Mucosa of descending colon (tissue), 3 donors: Measurements from ENCODE around the gene BLM. TPM values are rescaled to one million over a fixed set of nuclear protein-coding genes. Genes with fewer than 3 reads are reported as not detected.
"Not testable (repeated sequence)": the region's sequence is repeated elsewhere in the genome, so short reads cannot be mapped to it uniquely, and the experiment has no call there.

Source experiments
- ATAC-seq: fragments of 200-7000 bp; cut with Tn5 transposase; one replicate; pipeline ENCODE4 v1.9.1; 2020; ENCODE audit warnings: mild to moderate bottlenecking, moderate library complexity
- DNase-seq, 3 donors: peaks; one replicate each; pipeline ENCODE4 v3.0.0-alpha.2; 2020
- H3K36me3 ChIP-seq: fragments of 200-600 bp; one replicate; pipeline ENCODE4 v1.8.0; 2021; ENCODE audit warnings: low read depth, mild to moderate bottlenecking
- H3K4me1 ChIP-seq: fragments of 200-600 bp; one replicate; pipeline ENCODE4 v1.8.0; 2021; ENCODE audit warnings: low read depth, mild to moderate bottlenecking
- H3K4me3 ChIP-seq: fragments of 200-600 bp; one replicate; pipeline ENCODE4 v1.8.0; 2021; ENCODE audit warnings: mild to moderate bottlenecking
- H3K9me3 ChIP-seq: fragments of 200-600 bp; one replicate; pipeline ENCODE4 v1.8.0; 2021; ENCODE audit warnings: mild to moderate bottlenecking
- intact Hi-C, 2 donors: fragments of 100-400 bp; cut with DNase I in 1 of 2; cut with micrococcal nuclease in 1 of 2; formaldehyde crosslinking; loops; one replicate each; pipeline versions ENCODE4 v1.11.0 to v1.11.1; 2022; cut with DNase I, micrococcal nuclease
- total RNA-seq, 3 donors: library from RNA; stranded (reverse); fragmentation: NEBNext Ultra II Directional in 2 of 3; extraction: Animal tissue kit (Norgen Biotek cat#: 25700) in 2 of 3; gene quantifications; one replicate each; pipeline versions ENCODE4 v1.2.1 to v1.2.4, GENCODE V29; 2021 to 2023
- TF ChIP-seq, protein P1 (sequence below): fragments of 200-600 bp; IDR thresholded peaks from one replicate; pipeline ENCODE4 v1.8.0; 2022; ENCODE audit warnings: antibody characterized with exemption, mild to moderate bottlenecking
- donor health status: DM: no; HTN: no; CAD: no; lungs with moderate emphysema.
- donor health status: DM: no; HTN: no; CAD: no.
- donor health status: DM: no; HTN: yes; CAD: no.

The BLM gene
- total RNA-seq, 3 donors from 2014 or later, result 2.9 to 7.2 (median 4.1) TPM

DNA sequence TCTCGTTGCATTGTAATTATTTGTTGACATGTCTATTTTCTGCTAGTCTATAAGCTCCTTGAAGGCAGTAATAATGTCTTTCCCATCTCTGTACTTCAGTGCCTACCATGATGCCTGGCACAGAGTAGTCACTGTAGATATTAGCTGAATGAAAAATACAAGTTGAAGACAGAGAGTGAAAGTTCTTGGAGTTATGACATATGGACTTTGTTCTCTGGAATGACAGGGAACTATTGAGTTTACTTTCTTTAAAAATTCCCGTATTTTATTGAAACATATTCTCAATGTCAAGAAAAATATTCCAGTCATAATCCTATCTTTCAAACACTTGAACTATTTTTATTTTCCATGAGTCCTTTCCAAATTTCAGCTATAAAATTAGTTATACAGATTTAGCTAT, 3.0 kb downstream of the BLM start:
- Histone ChIP-seq H3K4me1 (peaks cover 12% of the 10 kb centered on the region), H3K4me3 (no peak overlapping the region), H3K36me3 (no peaks in the 10 kb centered on the region), H3K9me3 (no peaks in the 10 kb centered on the region)
- intact Hi-C loops, result no loop called here
- TF ChIP-seq, protein P1, sequence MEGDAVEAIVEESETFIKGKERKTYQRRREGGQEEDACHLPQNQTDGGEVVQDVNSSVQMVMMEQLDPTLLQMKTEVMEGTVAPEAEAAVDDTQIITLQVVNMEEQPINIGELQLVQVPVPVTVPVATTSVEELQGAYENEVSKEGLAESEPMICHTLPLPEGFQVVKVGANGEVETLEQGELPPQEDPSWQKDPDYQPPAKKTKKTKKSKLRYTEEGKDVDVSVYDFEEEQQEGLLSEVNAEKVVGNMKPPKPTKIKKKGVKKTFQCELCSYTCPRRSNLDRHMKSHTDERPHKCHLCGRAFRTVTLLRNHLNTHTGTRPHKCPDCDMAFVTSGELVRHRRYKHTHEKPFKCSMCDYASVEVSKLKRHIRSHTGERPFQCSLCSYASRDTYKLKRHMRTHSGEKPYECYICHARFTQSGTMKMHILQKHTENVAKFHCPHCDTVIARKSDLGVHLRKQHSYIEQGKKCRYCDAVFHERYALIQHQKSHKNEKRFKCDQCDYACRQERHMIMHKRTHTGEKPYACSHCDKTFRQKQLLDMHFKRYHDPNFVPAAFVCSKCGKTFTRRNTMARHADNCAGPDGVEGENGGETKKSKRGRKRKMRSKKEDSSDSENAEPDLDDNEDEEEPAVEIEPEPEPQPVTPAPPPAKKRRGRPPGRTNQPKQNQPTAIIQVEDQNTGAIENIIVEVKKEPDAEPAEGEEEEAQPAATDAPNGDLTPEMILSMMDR, result no peak
- DNase-seq, result no peak
- ATAC-seq, result no peak

DNA sequence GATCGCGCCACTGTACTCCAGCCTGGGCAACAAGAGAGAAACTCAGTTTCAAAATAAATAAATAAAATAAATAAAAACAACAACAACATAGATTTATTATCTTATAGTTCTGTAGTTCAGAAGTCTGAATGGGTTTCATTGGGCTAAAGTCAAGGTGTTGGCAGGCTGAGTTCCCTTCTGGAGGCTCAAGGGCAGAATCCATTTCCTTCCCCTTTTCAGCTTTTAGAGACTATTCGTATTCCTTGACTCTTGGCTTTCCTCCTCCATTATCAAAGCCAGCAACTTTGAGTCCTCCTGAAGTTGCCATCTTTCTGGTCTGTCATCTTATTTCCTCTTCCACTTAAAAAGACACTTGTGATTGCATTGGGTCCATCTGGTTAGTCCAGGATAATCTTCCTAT, 12.1 kb downstream of the BLM start:
- TF ChIP-seq, protein P1, result no peak
- no peak for ATAC-seq
- Histone ChIP-seq H3K4me1 (peaks cover 2% of the 10 kb centered on the region), H3K36me3 (no peaks in the 10 kb centered on the region), H3K9me3 (no peaks in the 10 kb centered on the region), H3K4me3 (no peak overlapping the region)
- intact Hi-C loops, result no loop called here
- no peak for DNase-seq

- peak in 2 of 3 donors; percentile 37 to 49 for DNase-seq
These were observed 13.1 kb downstream of the BLM start for GRCh38 chr15:90730290-90730689.

GRCh38 chr15:90735923-90736322, 18.8 kb downstream of the BLM start:
- no peaks in the 10 kb centered on the region for H3K36me3 ChIP-seq
- H3K9me3 ChIP-seq, result no peaks in the 10 kb centered on the region
- peaks cover 7% of the 10 kb centered on the region for H3K4me1 ChIP-seq
- ATAC-seq (peak; percentile 63), DNase-seq (no peak)
- intact Hi-C loops, result no loop called here
- TF ChIP-seq, protein P1, result no peak
- H3K4me3 ChIP-seq, result no peak overlapping the region

More at GRCh38 chr15:90730290-90730689, 13.1 kb downstream of the BLM start:
- Histone ChIP-seq H3K4me3 (no peak overlapping the region), H3K4me1 (peaks cover 2% of the 10 kb centered on the region), H3K9me3 (no peaks in the 10 kb centered on the region), H3K36me3 (no peaks in the 10 kb centered on the region)
- intact Hi-C loops, result no loop called here
- peak; percentile 76 for ATAC-seq
- TF ChIP-seq, protein P1, result no peak

- H3K9me3 ChIP-seq, H3K4me1 ChIP-seq, H3K4me3 ChIP-seq, H3K36me3 ChIP-seq, ATAC-seq, intact Hi-C loops, DNase-seq: not testable (repeated sequence)
These were observed 23.4 kb downstream of the BLM start for GRCh38 chr15:90740545-90740944.

DNA sequence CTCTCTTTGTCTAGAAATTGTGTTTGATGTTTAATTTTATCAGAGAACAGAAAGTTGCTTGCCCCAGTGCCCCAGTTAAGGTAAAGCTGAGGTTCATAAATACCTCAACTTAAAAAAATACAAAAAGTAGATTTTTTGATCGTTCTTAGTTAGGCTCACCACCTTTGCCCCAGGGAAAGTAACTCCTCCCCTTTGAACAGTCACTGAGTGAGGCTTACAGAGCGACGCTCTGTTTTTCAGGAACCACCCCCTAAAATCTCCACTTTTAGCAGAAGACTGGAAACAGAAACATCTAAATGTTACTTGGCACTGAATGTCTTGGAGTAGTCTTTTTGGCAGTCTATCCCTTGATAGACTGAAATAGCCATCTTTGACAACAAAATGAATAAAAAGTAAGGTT, 24.9 kb downstream of the BLM start:
- no peak overlapping the region for H3K4me3 ChIP-seq
- no peak for DNase-seq
- TF ChIP-seq, protein P1, result no peak
- intact Hi-C loops, result no loop called here
- no peaks in the 10 kb centered on the region for H3K36me3 ChIP-seq
- no peaks in the 10 kb centered on the region for H3K4me1 ChIP-seq
- no peaks in the 10 kb centered on the region for H3K9me3 ChIP-seq
- no peak for ATAC-seq
